Measurements from ENCODE around the gene FRAS1.

FRAS1 gene

DNA sequence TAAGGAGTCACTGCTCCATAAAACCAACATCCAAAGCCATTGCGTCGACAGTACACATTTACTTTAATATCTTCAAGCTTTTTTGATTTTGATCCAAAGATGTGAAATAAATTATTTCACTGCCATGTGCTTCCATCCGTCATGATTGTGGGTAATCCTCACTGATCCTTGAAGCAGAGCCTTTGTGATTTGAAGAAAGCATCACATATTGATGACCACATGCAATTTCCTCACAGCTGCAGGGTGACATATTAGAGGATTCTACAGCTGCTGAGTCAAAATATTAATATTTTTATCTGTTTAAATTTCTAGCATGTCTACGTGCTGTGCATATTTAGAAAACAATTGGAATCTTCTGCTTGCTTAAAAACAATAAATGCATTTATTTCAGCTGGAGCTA lies 297.7 kb downstream of the FRAS1 start:
- Histone ChIP-seq H3K9ac (ENCODE audit: low read depth, low read length) (no peak overlapping the region), H3K9me3 (ENCODE audit: insufficient read depth, low read length, severe bottlenecking) (no peaks in the 10 kb centered on the region), H3K36me3 (ENCODE audit: insufficient read depth, low read length) (no peaks in the 10 kb centered on the region), H2AFZ (ENCODE audit: low read depth, low read length) (no peak overlapping the region), H3K4me3 (ENCODE audit: low read depth in 1 of 2, low read length in 2 of 2) (no peak overlapping the region), H4K20me1 (ENCODE audit: insufficient read depth, low read length) (no peaks in the 10 kb centered on the region), H3K4me1 (ENCODE audit: insufficient read depth, low read length) (no peaks in the 10 kb centered on the region), H3K79me2 (ENCODE audit: insufficient read depth, low read length) (no peaks in the 10 kb centered on the region), H3K27ac (ENCODE audit: low read length) (no peak overlapping the region), H3K4me2 (ENCODE audit: insufficient read depth, low read length) (no peak overlapping the region), H3K27me3 (ENCODE audit: insufficient read depth, low read length, poor library complexity) (peaks cover 7% of the 10 kb centered on the region)
- TF ChIP-seq CTCF (IDR thresholded peaks at IDR 0.05; ENCODE audit: borderline replicate concordance, extremely low read depth, low read length, poor library complexity, severe bottlenecking) = no peak
- no peak for TF ChIP-seq EZH2 (IDR thresholded peaks at IDR 0.05; ENCODE audit: borderline replicate concordance, low read depth, low read length, severe bottlenecking)
- DNase-seq (no peak), ATAC-seq (ENCODE audit: insufficient read depth, low read depth) (no peak)

DNA sequence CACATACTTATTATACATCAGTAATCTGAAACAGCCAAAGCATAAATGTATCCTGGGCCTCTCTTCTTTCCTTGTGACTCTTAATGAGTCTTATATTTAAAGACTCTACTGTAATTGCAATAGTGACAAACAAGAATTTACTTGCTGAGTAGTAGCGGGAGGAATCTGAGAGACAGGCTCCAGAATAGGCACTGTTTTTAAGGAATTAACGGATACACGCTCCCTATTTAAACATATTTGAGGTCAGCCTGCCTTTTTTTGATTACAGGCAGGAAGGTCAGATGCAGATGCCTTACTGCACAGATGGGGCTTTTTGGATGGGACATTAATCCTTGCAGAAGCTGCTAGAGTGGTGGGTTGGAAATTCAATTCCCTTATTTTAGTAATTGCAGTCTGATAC lies 298.2 kb downstream of the FRAS1 start:
- peaks cover 7% of the 10 kb centered on the region for H3K27me3 ChIP-seq (ENCODE audit: insufficient read depth, low read length, poor library complexity)
- DNase-seq = no peak
- no peak overlapping the region for H3K27ac ChIP-seq (ENCODE audit: low read length)
- no peaks in the 10 kb centered on the region for H4K20me1 ChIP-seq (ENCODE audit: insufficient read depth, low read length)
- no peak overlapping the region for H3K4me2 ChIP-seq (ENCODE audit: insufficient read depth, low read length)
- no peak overlapping the region for H3K9ac ChIP-seq (ENCODE audit: low read depth, low read length)
- no peaks in the 10 kb centered on the region for H3K36me3 ChIP-seq (ENCODE audit: insufficient read depth, low read length)
- ATAC-seq (ENCODE audit: insufficient read depth, low read depth) = no peak
- no peaks in the 10 kb centered on the region for H3K4me1 ChIP-seq (ENCODE audit: insufficient read depth, low read length)
- H3K9me3 ChIP-seq (ENCODE audit: insufficient read depth, low read length, severe bottlenecking) = no peaks in the 10 kb centered on the region
- TF ChIP-seq EZH2 (IDR thresholded peaks at IDR 0.05; ENCODE audit: borderline replicate concordance, low read depth, low read length, severe bottlenecking) = no peak
- TF ChIP-seq CTCF (IDR thresholded peaks at IDR 0.05; ENCODE audit: borderline replicate concordance, extremely low read depth, low read length, poor library complexity, severe bottlenecking) = no peak
- no peaks in the 10 kb centered on the region for H3K79me2 ChIP-seq (ENCODE audit: insufficient read depth, low read length)
- H3K4me3 ChIP-seq (ENCODE audit: low read depth in 1 of 2, low read length in 2 of 2) = no peak overlapping the region
- no peak overlapping the region for H2AFZ ChIP-seq (ENCODE audit: low read depth, low read length)

- ATAC-seq (ENCODE audit: insufficient read depth, low read depth) (no peak), DNase-seq (no peak)
- H3K79me2 ChIP-seq (ENCODE audit: insufficient read depth, low read length) = no peaks in the 10 kb centered on the region
- no peaks in the 10 kb centered on the region for H3K4me1 ChIP-seq (ENCODE audit: insufficient read depth, low read length)
- H3K4me3 ChIP-seq (ENCODE audit: low read depth in 1 of 2, low read length in 2 of 2) = no peak overlapping the region
- no peaks in the 10 kb centered on the region for H3K36me3 ChIP-seq (ENCODE audit: insufficient read depth, low read length)
- no peaks in the 10 kb centered on the region for H4K20me1 ChIP-seq (ENCODE audit: insufficient read depth, low read length)
- H3K4me2 ChIP-seq (ENCODE audit: insufficient read depth, low read length) = no peak overlapping the region
- H3K27ac ChIP-seq (ENCODE audit: low read length) = no peak overlapping the region
- TF ChIP-seq EZH2 (IDR thresholded peaks at IDR 0.05; ENCODE audit: borderline replicate concordance, low read depth, low read length, severe bottlenecking) (no peak), CTCF (IDR thresholded peaks at IDR 0.05; ENCODE audit: borderline replicate concordance, extremely low read depth, low read length, poor library complexity, severe bottlenecking) (no peak)
- H3K27me3 ChIP-seq (ENCODE audit: insufficient read depth, low read length, poor library complexity) = peaks cover 9% of the 10 kb centered on the region
- no peak overlapping the region for H3K9ac ChIP-seq (ENCODE audit: low read depth, low read length)
- H3K9me3 ChIP-seq (ENCODE audit: insufficient read depth, low read length, severe bottlenecking) = no peaks in the 10 kb centered on the region
- H2AFZ ChIP-seq (ENCODE audit: low read depth, low read length) = no peak overlapping the region
Observed at GRCh38 chr4:78356251-78356786, 299.2 kb downstream of the FRAS1 start.

- Histone ChIP-seq H4K20me1 (ENCODE audit: insufficient read depth, low read length) (no peaks in the 10 kb centered on the region), H3K27ac (ENCODE audit: low read length) (no peak overlapping the region), H3K36me3 (ENCODE audit: insufficient read depth, low read length) (no peaks in the 10 kb centered on the region), H3K4me3 (ENCODE audit: low read depth in 1 of 2, low read length in 2 of 2) (no peak overlapping the region), H2AFZ (ENCODE audit: low read depth, low read length) (peak overlapping the region; percentile 9; the same call in 1 of the 2 replicates), H3K27me3 (ENCODE audit: insufficient read depth, low read length, poor library complexity) (peaks cover 9% of the 10 kb centered on the region), H3K4me2 (ENCODE audit: insufficient read depth, low read length) (no peak overlapping the region), H3K4me1 (ENCODE audit: insufficient read depth, low read length) (no peaks in the 10 kb centered on the region), H3K9me3 (ENCODE audit: insufficient read depth, low read length, severe bottlenecking) (no peaks in the 10 kb centered on the region), H3K9ac (ENCODE audit: low read depth, low read length) (no peak overlapping the region), H3K79me2 (ENCODE audit: insufficient read depth, low read length) (no peaks in the 10 kb centered on the region)
- no peak for TF ChIP-seq CTCF (IDR thresholded peaks at IDR 0.05; ENCODE audit: borderline replicate concordance, extremely low read depth, low read length, poor library complexity, severe bottlenecking)
- no peak for TF ChIP-seq EZH2 (IDR thresholded peaks at IDR 0.05; ENCODE audit: borderline replicate concordance, low read depth, low read length, severe bottlenecking)
- ATAC-seq (ENCODE audit: insufficient read depth, low read depth) = no peak
- DNase-seq = no peak
Observed at GRCh38 chr4:78357122-78357521, 300.0 kb downstream of the FRAS1 start.

All from DND-41 (cell line).